ENCODE measurements around the gene ST3GAL5.
A peak's percentile ranks its signal among the peaks of the same experiment; 100 is the strongest.
"Not testable (repeated sequence)": the region's sequence is repeated elsewhere in the genome, so short reads cannot be mapped to it uniquely, and the experiment has no call there.

ST3GAL5 gene

GRCh38 chr2:85893428-85894258 lies 4.9 kb upstream of the ST3GAL5 start:
- DNase-seq: peak in 1 of 14 donors; percentile 37

- DNase-seq: no peak
These were observed 3.6 kb upstream of the ST3GAL5 start for GRCh38 chr2:85892216-85892944.

GRCh38 chr2:85890522-85891176 lies 1.9 kb upstream of the ST3GAL5 start:
- peak in 8 of 14 donors; percentile 17 to 49 (median 40) for DNase-seq

- DNase-seq: peak in 10 of 14 donors; percentile 8 to 80 (median 58)
These were observed 964 bp upstream of the ST3GAL5 start for GRCh38 chr2:85889627-85890281.

GRCh38 chr2:85888020-85888683 lies 638 bp downstream of the ST3GAL5 start:
- DNase-seq: peak in 12 of 14 donors; percentile 40 to 83 (median 66)

GRCh38 chr2:85887566-85888019 lies 1.2 kb downstream of the ST3GAL5 start:
- DNase-seq: peak in 12 of 14 donors; percentile 43 to 81 (median 69)

GRCh38 chr2:85886590-85886989 lies 2.2 kb downstream of the ST3GAL5 start:
- peak in 7 of 14 donors; percentile 19 to 42 (median 32) for DNase-seq

- DNase-seq: no peak
These were observed 2.6 kb downstream of the ST3GAL5 start for GRCh38 chr2:85886141-85886540.

GRCh38 chr2:85881781-85882180 lies 7.0 kb downstream of the ST3GAL5 start:
- not testable (repeated sequence) for DNase-seq

- not testable (repeated sequence) for DNase-seq
These were observed 8.0 kb downstream of the ST3GAL5 start for GRCh38 chr2:85880716-85881328.

- peak in 1 of 14 donors; percentile 7 for DNase-seq
These were observed 9.9 kb downstream of the ST3GAL5 start for GRCh38 chr2:85878719-85879370.

- no peak for DNase-seq
These were observed 13.3 kb downstream of the ST3GAL5 start for GRCh38 chr2:85875350-85876050.

- no peak for DNase-seq
These were observed 15.1 kb downstream of the ST3GAL5 start for GRCh38 chr2:85873679-85874078.

- DNase-seq: peak in 1 of 14 donors; percentile 27
These were observed 16.1 kb downstream of the ST3GAL5 start for GRCh38 chr2:85872536-85873161.

- no peak for DNase-seq
These were observed 17.2 kb downstream of the ST3GAL5 start for GRCh38 chr2:85871494-85872164.

- no peak for DNase-seq
These were observed 20.0 kb downstream of the ST3GAL5 start for GRCh38 chr2:85868822-85869221.

- no peak for DNase-seq
These were observed 21.1 kb downstream of the ST3GAL5 start for GRCh38 chr2:85867556-85868292.

GRCh38 chr2:85867121-85867520 lies 21.7 kb downstream of the ST3GAL5 start:
- DNase-seq: no peak
